Hepatocyte (in vitro differentiated cells): ENCODE data around the gene TMEM40. TPM values are rescaled to one million over a fixed set of nuclear protein-coding genes. Genes with fewer than 3 reads are reported as not detected.

Experiments used
- DNase-seq: peaks from one replicate; pipeline ENCODE4 v3.0.0-alpha.2; 2016; ENCODE audit warnings: low spot score
- H2AFZ ChIP-seq: fragments of 200-600 bp; sonication (generic); 2 replicates; pipeline ENCODE4 v1.6.0; 2016; ENCODE audit warnings: antibody characterized with exemption, mild to moderate bottlenecking
- H3K27ac ChIP-seq: fragments of 200-600 bp; sonication (generic); 2 replicates; pipeline ENCODE4 v1.5.1; 2016; ENCODE audit warnings: mild to moderate bottlenecking
- H3K27me3 ChIP-seq: fragments of 200-600 bp; sonication (generic); 2 replicates; pipeline ENCODE4 v1.6.1; 2016
- H3K36me3 ChIP-seq: fragments of 200-600 bp; sonication (generic); replicated peaks from 2 replicates; pipeline ENCODE4 v1.5.1; 2016; ENCODE audit warnings: low read depth; ENCODE audit not compliant: insufficient read depth
- H3K4me1 ChIP-seq: fragments of 200-600 bp; sonication (generic); 2 replicates; pipeline ENCODE4 v1.5.1; 2016; ENCODE audit warnings: mild to moderate bottlenecking, moderate library complexity; ENCODE audit not compliant: insufficient read depth
- H3K4me2 ChIP-seq: fragments of 200-600 bp; sonication (generic); 2 replicates; pipeline ENCODE4 v1.6.0; 2016
- H3K4me3 ChIP-seq: fragments of 200-600 bp; sonication (generic); 2 replicates; pipeline ENCODE4 v1.5.1; 2016; ENCODE audit warnings: mild to moderate bottlenecking
- H3K79me2 ChIP-seq: fragments of 200-600 bp; sonication (generic); 2 replicates; pipeline ENCODE4 v1.6.0; 2017; ENCODE audit warnings: mild to moderate bottlenecking
- H3K9me2 ChIP-seq: fragments of 200-600 bp; sonication (generic); replicated peaks from 2 replicates; pipeline ENCODE4 v1.6.0; 2017; ENCODE audit warnings: mild to moderate bottlenecking; ENCODE audit not compliant: insufficient read depth
- H3K9me3 ChIP-seq: fragments of 200-600 bp; sonication (generic); 2 replicates; pipeline ENCODE4 v1.5.1; 2016; ENCODE audit warnings: low read depth, mild to moderate bottlenecking
- H4K20me1 ChIP-seq: fragments of 200-600 bp; sonication (generic); 2 replicates; pipeline ENCODE4 v1.6.0; 2016; ENCODE audit warnings: mild to moderate bottlenecking; ENCODE audit not compliant: insufficient read depth, poor library complexity, severe bottlenecking
- CTCF ChIP-seq: fragments of 200-600 bp; sonication (generic); IDR thresholded peaks from 2 replicates; pipeline ENCODE4 v1.5.1; 2016; ENCODE audit warnings: antibody characterized with exemption, mild to moderate bottlenecking; ENCODE audit not compliant: poor library complexity
- EZH2 ChIP-seq: fragments of 200-600 bp; sonication (generic); IDR thresholded peaks from 2 replicates; pipeline ENCODE4 v1.6.1; 2016; ENCODE audit warnings: antibody characterized with exemption, mild to moderate bottlenecking, borderline replicate concordance
- EZH2phosphoT487 ChIP-seq: fragments of 200-600 bp; sonication (generic); IDR thresholded peaks from one replicate; pipeline ENCODE4 v1.6.1; 2018; ENCODE audit warnings: antibody characterized with exemption, mild to moderate bottlenecking, low read depth, moderate library complexity; ENCODE audit not compliant: unreplicated experiment, severe bottlenecking
- WGBS: methylation state at CpG from one replicate; pipeline ENCODE4 v1.1.6; 2016; ENCODE audit warnings: low lambda C conversion rate; ENCODE audit errors: missing lambda C conversion rate; 5-methylcytosine and 5-hydroxymethylcytosine counted together
- polyA plus RNA-seq: library from polyadenylated mRNA; unstranded; fragments of >200 nt; fragmentation: Nextera tagmentation; extraction: Ambion mirVana; gene quantifications from 2 replicates; pipeline ENCODE4 v1.2.1, GENCODE V29; 2016
- total RNA-seq: library from RNA; depleted of rRNA; stranded (reverse); fragments of >200 nt; gene quantifications from 2 replicates; pipeline ENCODE4 v1.2.3, GENCODE V29; 2014

The TMEM40 gene
- total and polyA plus RNA-seq, 2 experiments from 2014 or later, result 1.6 TPM; not detected in 1

GRCh38 chr3:12756175-12756574 lies 2.9 kb downstream of the TMEM40 start:
- H2AFZ ChIP-seq, result no peak overlapping the region
- no peaks in the 10 kb centered on the region for H3K79me2 ChIP-seq
- no peak overlapping the region for H3K4me3 ChIP-seq
- 88% methylated on average over 4 of the region's 4 CpGs for whole genome bisulfite sequencing
- no peak overlapping the region for H3K4me2 ChIP-seq
- no peaks in the 10 kb centered on the region for H4K20me1 ChIP-seq
- no peak overlapping the region for H3K27ac ChIP-seq
- no peaks in the 10 kb centered on the region for H3K36me3 ChIP-seq
- TF ChIP-seq CTCF, result no peak
- TF ChIP-seq EZH2, result no peak
- TF ChIP-seq EZH2phosphoT487, result no peak
- H3K9me2 ChIP-seq, result no peaks in the 10 kb centered on the region
- H3K4me1 ChIP-seq, result peaks cover 13% of the 10 kb centered on the region
- H3K9me3 ChIP-seq, result no peaks in the 10 kb centered on the region
- DNase-seq, result no peak
- H3K27me3 ChIP-seq, result no peaks in the 10 kb centered on the region

- H3K79me2 ChIP-seq, result no peaks in the 10 kb centered on the region
- no peaks in the 10 kb centered on the region for H3K27me3 ChIP-seq
- no peaks in the 10 kb centered on the region for H3K9me2 ChIP-seq
- no peak overlapping the region for H3K4me3 ChIP-seq
- H3K36me3 ChIP-seq, result no peaks in the 10 kb centered on the region
- no peak for TF ChIP-seq EZH2
- TF ChIP-seq CTCF, result no peak
- no peak for TF ChIP-seq EZH2phosphoT487
- no peak for DNase-seq
- H2AFZ ChIP-seq, result no peak overlapping the region
- 39% methylated on average over 6 of the region's 6 CpGs for WGBS
- H3K4me2 ChIP-seq, result no peak overlapping the region
- H3K4me1 ChIP-seq, result peaks cover 13% of the 10 kb centered on the region
- no peak overlapping the region for H3K27ac ChIP-seq
- no peaks in the 10 kb centered on the region for H4K20me1 ChIP-seq
- H3K9me3 ChIP-seq, result no peaks in the 10 kb centered on the region
Observed at GRCh38 chr3:12755754-12756153, 3.3 kb downstream of the TMEM40 start.

- WGBS, result 95% methylated on average over 1 of the region's 1 CpG
- TF ChIP-seq CTCF (no peak), EZH2phosphoT487 (no peak), EZH2 (no peak)
Observed at GRCh38 chr3:12754313-12754712, 4.7 kb downstream of the TMEM40 start.

More at GRCh38 chr3:12754313-12754712, 4.7 kb downstream of the TMEM40 start:
- no peak overlapping the region for H2AFZ ChIP-seq
- H3K9me2 ChIP-seq, result no peaks in the 10 kb centered on the region
- H3K9me3 ChIP-seq, result no peaks in the 10 kb centered on the region
- no peaks in the 10 kb centered on the region for H3K36me3 ChIP-seq
- H3K4me3 ChIP-seq, result no peak overlapping the region
- H3K79me2 ChIP-seq, result no peaks in the 10 kb centered on the region
- H3K4me2 ChIP-seq, result no peak overlapping the region
- DNase-seq, result no peak
- H4K20me1 ChIP-seq, result no peaks in the 10 kb centered on the region
- no peaks in the 10 kb centered on the region for H3K27me3 ChIP-seq
- peaks cover 7% of the 10 kb centered on the region for H3K4me1 ChIP-seq
- H3K27ac ChIP-seq, result no peak overlapping the region
